Stomach (tissue), 4 donors: ENCODE measurements around the gene SLC24A4.

Source experiments
- POLR2A ChIP-seq, 4 donors: fragments of 450-650 bp; IDR thresholded peaks; one replicate each; pipeline ENCODE4 v1.6.1; 2016; ENCODE audit warnings: antibody characterized with exemption in 4 of 4, control low read depth in 2 of 4, mild to moderate bottlenecking in 1 of 4, moderate library complexity in 1 of 4
- TF ChIP-seq, protein P1 (sequence below), 7 experiments: fragments of 450-650 bp in 4 of 7; fragments of 200-600 bp in 3 of 7; sonication (generic) in 3 of 7; IDR thresholded peaks; one replicate each; pipeline ENCODE4 v1.5.1; 2016 to 2019; ENCODE audit warnings: antibody characterized with exemption in 7 of 7, control low read depth in 2 of 7, mild to moderate bottlenecking in 1 of 7

GRCh38 chr14:92470811-92471210, 147.8 kb downstream of the SLC24A4 start:
- TF ChIP-seq, protein P1, sequence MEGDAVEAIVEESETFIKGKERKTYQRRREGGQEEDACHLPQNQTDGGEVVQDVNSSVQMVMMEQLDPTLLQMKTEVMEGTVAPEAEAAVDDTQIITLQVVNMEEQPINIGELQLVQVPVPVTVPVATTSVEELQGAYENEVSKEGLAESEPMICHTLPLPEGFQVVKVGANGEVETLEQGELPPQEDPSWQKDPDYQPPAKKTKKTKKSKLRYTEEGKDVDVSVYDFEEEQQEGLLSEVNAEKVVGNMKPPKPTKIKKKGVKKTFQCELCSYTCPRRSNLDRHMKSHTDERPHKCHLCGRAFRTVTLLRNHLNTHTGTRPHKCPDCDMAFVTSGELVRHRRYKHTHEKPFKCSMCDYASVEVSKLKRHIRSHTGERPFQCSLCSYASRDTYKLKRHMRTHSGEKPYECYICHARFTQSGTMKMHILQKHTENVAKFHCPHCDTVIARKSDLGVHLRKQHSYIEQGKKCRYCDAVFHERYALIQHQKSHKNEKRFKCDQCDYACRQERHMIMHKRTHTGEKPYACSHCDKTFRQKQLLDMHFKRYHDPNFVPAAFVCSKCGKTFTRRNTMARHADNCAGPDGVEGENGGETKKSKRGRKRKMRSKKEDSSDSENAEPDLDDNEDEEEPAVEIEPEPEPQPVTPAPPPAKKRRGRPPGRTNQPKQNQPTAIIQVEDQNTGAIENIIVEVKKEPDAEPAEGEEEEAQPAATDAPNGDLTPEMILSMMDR (IDR thresholded peaks at IDR 0.05): no peak
- TF ChIP-seq POLR2A (IDR thresholded peaks at IDR 0.05): no peak
